Subcutaneous adipose tissue (tissue), 4 donors: ENCODE results near the gene RGS6. TPM values are rescaled to one million over a fixed set of nuclear protein-coding genes. Genes with fewer than 3 reads are reported as not detected.

Source experiments
- total RNA-seq, 4 donors: library from RNA; depleted of rRNA; stranded (reverse); fragments of >200 nt; gene quantifications; one replicate each; pipeline ENCODE4 v1.1.0, GENCODE V29; 2016
- TF ChIP-seq, protein P1 (sequence below): fragments of 450-650 bp; IDR thresholded peaks from one replicate; pipeline ENCODE4 v1.5.1; 2016; ENCODE audit warnings: low read depth, mild to moderate bottlenecking, control low read depth, antibody characterized with exemption, moderate library complexity

RGS6 gene
- total RNA-seq, 4 donors from 2014 or later, result 4.4 to 32.0 (median 11.4) TPM

DNA sequence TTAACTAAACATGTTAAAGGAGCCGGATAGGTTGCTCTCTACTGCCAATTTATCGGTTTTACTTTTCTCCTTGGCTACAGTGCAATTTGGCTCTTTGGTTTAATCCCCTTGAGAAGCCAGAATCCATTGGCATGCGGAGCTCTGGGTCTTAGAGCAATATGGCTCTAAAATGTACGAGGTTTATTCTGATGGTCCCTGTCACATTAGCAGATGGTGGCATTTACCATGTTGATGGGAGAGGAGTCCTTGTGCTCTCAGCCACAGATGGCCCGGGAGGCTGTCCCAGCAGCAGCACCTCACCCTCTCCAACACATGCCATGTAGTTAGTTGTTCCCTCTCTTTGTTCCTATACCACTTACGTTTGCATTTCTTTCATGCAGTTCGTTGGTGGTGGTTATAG is 179.7 kb downstream of the RGS6 start:
- TF ChIP-seq, protein P1, sequence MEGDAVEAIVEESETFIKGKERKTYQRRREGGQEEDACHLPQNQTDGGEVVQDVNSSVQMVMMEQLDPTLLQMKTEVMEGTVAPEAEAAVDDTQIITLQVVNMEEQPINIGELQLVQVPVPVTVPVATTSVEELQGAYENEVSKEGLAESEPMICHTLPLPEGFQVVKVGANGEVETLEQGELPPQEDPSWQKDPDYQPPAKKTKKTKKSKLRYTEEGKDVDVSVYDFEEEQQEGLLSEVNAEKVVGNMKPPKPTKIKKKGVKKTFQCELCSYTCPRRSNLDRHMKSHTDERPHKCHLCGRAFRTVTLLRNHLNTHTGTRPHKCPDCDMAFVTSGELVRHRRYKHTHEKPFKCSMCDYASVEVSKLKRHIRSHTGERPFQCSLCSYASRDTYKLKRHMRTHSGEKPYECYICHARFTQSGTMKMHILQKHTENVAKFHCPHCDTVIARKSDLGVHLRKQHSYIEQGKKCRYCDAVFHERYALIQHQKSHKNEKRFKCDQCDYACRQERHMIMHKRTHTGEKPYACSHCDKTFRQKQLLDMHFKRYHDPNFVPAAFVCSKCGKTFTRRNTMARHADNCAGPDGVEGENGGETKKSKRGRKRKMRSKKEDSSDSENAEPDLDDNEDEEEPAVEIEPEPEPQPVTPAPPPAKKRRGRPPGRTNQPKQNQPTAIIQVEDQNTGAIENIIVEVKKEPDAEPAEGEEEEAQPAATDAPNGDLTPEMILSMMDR, result no peak

- TF ChIP-seq, protein P1, result no peak
Measured at GRCh38 chr14:72118841-72119240, 186.6 kb downstream of the RGS6 start.

GRCh38 chr14:72120315-72120714 is 188.1 kb downstream of the RGS6 start:
- TF ChIP-seq, protein P1, result no peak

DNA sequence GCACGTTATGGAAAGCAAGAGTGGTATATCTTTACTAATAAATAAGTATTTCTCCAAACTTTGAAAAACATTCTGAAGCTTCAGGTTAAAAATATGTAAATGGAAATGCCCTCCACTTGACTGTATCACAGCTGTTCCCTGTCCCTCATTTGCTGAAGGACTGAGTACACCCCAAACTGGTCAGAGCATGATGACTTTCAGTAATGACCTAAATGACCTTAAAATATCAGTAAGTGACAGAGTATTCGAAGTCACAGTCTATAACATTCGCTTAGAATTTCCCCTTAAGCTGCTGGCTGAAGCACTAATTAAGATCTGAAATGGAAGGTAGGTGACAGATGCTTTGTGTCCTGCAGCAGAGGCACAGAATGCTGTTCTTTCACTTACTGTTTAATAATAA is 191.5 kb downstream of the RGS6 start:
- TF ChIP-seq, protein P1, result no peak

- TF ChIP-seq, protein P1, result no peak
Measured at GRCh38 chr14:72124171-72124570, 191.9 kb downstream of the RGS6 start.

- TF ChIP-seq, protein P1, result no peak
Measured at GRCh38 chr14:72126091-72126490, 193.9 kb downstream of the RGS6 start.

DNA sequence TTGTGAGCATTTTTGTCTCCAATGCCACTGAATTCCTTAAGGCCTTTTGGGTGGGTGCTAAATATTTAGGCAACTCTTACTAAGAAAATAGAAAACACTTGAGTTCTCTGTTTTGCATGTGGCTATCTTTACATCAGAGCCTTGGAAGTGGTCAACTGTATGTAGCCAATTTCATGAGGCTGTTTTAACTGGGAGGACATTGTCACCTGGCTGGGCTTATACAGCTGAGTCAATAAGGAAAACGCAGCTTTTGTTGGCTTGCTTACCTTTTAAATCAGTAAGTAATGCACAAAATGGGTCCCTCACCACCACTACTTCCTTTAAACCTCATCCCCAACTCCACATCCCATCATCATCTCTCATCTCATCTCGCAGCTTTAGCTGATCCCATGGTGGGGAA is 194.3 kb downstream of the RGS6 start:
- TF ChIP-seq, protein P1, result no peak
